Right kidney (tissue), 1 donor: ENCODE measurements around the gene ANKRD10.

Source experiments
- DNase-seq: peaks from one replicate; pipeline ENCODE4 v3.0.0-alpha.2; 2016

ANKRD10 gene

DNA sequence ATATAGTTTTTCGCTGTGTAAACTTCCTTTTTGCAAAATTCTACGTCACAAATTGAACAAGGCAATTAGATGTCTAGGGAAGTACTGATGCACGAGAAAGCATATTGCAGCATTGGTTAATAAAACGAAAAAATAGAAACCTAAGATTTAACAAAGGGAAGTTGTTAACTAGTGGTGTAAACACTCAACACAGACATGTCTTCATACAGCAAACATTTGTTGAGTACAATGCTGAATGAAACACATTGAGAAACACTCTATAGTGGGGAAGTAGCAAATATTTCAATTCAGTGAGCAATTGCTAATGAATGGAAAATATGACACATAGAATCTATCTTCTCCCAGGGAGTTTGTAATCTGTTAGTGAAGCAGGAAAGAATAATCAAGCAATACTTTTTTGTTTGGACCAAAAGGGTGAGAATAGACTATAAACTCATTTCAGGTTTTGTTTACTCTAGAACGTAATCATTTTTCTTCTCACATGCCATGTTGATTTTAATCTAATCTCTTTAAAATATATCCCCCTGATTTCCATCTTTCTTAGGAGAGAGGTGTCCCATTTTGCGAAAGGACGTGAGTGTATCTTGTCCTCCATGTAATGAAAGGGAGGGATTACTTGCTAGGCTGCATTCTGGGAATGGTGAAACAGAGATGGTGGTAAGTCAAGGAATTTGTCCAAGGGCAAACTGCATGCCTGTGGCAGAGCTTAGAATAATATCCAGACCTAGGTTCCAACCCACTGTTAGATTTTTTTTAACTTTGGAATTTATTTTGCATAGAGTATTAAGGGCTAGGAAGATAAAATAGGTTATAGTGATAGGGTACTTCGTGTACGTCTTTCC is 1.7 kb upstream of the ANKRD10 start:
- no peak for DNase-seq

DNA sequence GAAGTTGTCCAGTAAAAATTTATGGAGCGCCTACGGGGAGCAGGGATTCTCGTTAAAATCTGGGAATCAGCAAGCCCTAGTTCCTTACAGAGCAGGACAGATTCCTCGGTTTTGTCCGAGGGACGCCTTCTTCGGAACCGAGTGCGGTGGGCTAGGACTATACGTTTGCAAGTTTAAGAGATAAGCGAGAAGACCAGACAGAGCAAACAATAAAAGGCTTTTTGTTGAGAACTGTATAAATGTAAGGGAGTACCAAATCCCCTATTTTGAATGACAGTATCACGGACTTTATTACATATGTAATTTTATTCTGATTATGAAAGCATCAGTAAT is 971 bp upstream of the ANKRD10 start:
- no peak for DNase-seq

DNA sequence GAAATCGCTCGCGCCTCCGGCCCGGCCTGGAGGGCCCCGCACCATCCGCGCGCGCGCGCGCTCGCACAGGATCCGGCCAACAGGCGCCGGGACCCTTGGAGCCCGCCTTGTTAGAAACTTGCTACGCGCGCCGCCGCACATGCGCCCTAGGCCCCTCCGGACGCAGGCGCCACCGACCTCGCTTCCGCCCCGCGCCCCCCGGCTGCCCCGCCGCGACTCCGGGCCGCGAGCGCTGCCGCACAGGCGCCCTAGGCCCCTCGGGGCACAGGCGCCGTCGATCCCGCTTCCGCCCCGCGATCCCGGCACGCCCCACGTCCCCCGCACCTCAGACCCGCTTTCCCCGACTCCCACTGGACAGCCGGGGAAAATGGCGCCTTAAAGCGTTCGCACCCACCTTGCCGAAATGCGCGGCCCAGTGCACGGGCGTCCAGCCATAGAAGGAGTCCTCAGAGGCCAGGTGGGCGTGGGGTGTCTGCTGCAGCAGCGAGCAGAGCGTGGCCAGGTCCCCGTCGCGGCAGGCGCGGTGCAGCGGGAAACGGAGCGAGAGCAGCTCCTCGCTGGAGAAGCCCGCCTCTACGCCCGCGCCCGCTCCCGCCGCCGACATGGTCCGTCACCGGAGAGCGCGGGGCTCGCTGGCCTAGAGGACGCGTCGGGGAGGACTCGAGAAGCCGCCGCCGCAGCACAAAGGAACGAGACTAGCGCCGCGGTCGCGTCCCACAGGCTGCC is 375 bp downstream of the ANKRD10 start:
- DNase-seq: peak; percentile 96

DNA sequence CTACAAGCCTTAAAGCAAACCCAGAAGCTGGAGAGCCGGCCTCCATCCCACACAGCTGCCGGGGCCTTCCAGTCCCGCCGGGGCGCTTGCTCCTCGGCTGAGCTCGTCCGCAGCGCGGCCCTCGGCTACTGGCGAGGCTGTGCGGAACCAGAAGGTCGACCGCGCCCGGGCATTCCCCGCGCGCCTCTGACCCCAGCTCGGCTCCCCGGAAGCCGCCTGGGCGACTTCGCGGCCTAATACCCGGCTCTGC is 863 bp downstream of the ANKRD10 start:
- DNase-seq: no peak

DNA sequence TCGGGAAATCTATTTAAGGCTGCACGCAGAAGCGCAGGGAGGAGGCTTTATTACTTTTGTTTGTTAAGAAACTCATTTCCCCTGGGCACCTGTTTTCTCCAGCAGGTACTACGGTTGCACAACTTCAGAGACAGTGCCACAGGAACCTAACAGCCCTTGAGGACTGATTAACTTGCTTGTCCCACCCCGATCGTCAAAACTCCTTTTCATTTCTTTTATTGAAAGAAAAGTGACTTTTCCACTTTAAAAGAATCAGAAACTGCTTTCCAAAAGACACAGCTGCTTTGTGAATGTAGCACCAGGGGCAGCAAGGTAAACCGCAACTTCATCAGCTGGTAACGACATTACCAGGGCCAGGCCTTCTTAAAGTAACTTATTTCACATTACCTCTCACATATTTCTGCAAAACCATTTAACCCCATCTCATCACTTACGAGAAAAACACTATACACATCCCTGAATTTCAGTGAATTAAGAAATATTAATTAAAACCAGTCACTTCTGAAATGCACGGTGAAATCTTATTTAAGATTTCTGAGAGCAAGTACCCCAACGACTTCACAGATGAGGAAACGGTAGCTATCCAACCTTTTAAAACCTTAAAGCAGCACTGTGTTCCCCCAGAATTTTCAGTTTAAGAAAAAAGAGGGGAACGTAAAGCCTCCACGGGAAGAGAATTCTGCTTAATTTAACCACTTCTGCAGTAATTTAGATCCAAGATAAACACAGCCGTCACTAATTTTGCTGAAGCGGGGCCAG is 1.4 kb downstream of the ANKRD10 start:
- DNase-seq: no peak

DNA sequence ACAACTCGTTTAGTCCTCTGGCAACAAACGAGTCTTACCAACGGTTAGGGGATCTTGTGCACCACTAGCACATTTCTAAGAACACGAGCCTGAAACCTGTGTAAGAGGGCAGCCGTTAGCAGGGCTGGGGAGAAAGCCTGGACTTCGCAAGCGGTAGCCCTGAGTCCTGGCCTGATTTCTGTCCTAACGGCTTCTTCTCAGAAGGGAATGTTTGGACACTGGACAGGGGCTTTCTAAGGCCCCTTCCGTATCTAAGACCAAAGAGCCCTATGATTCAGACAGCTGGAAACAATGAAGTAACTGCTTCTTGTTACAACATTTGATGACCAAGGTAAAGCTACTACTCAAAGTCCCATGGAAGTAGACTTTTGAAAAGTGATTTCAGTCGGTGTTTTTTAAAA is 2.2 kb downstream of the ANKRD10 start:
- no peak for DNase-seq

DNA sequence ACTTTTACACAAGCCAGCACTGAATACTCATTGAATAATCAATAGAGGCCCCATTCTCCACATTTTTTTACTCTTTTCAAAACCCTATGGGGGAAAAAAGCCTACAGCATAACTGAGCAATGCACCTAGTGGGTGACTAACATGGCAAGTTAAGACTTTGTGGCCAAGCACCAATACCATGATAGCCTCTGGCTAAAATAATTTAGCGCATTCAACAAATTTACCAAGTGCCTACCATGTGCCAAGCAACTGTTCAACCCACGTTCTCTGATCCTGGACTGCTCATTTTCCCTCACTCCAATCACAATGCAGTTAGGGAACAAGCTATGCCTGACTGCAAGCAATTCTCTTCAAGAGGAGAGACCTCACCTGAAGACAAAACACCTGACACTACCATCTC is 3.0 kb downstream of the ANKRD10 start:
- no peak for DNase-seq

DNA sequence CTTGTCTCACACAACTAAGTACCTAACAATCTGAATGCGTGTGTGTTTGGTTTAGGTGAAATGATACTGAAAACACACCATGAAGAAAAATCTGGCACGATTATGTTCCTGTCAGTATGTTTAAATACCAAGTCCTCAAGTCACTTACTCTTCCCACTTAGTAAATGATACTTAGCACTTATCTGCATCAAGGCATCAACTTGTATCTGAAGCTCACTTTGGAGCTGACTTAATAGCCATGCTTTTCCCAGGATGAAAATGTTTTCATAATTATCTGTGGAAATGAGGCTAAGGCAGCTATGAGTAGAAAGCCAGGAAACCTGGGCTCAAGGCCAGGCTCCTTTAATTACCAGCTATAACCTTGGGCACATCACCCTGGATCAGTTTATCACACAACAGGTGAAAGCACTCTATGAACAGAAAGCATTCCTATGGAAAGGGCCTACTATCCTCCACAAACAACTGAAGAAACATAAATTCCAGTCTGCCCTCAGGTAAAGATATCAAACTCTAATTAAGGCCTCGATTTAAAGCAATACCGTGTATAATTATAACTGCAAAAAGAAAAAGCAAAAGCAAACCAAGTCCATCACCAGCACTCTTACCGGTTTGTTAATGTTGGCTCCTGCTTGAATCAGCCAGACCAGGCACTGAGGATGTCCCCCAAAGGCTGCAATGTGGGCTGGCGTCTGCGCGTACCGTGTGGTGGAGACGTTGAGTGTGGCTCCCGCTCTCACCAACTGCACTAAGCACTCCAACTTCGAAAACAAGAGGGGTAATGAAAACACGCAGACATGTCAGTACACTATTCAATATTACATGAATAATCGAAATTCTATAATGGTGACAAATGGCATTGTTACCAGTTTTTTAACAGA is 4.6 kb downstream of the ANKRD10 start:
- no peak for DNase-seq

DNA sequence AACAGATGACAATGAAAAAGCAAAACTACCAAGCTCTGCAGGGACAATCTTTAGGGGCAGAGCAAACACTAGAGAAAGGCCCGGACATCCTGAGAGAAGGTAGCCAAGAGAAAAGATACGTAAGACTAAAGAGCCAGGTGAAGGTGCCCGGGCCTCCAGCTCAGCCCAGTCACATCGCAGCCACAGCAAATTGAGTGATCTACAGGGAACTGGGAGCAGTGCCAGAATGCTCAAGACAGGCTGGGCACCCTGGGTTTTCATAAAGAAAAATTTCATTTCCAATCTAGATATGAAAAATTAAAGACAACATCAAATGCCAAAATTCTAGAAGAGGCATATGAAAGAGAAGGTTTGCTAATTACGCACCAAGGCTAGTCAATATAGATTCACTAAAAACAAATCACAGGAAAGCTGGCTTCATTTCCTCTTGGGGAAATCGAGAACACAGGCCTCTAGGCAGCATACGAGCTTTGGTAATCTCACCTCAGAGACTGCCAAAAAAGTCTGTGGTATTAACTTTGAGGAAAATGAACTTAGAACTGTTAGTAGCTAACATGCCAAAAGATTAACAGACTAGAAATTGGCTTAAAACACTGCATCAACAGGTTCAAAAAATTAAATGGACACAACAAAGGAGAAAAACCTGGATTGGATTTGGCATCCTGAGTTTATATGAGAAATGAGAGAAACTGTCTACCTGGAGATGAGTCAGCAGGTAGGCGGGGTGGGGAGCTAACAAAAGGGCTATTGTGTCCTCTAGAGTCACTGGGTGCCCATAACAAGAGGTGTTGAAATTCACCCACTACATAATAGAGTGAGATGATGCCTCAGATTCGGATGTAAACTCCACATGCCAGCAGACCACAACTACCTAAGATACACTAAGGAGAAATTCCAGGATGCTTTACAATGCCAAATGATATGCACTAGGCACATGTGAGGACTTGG is 6.6 kb downstream of the ANKRD10 start:
- no peak for DNase-seq

DNA sequence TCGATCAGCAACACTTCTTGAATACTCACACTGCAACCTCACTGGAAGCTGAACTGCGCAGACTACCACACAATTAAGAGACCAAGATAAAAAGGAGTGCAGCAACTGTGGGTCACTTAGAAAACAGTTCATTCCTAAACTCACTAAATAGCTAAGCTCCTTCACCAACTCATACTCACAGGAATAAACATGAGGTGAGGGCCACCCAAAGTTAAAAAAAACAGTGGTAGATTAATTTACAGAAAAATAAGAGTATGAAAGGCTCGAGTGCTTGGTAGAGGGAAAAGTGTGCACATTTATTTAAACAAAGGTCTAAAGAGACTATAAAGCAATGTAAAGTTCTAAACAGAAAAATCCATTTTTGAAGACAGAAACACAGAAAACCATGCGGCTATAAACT is 7.6 kb downstream of the ANKRD10 start:
- DNase-seq: no peak

DNA sequence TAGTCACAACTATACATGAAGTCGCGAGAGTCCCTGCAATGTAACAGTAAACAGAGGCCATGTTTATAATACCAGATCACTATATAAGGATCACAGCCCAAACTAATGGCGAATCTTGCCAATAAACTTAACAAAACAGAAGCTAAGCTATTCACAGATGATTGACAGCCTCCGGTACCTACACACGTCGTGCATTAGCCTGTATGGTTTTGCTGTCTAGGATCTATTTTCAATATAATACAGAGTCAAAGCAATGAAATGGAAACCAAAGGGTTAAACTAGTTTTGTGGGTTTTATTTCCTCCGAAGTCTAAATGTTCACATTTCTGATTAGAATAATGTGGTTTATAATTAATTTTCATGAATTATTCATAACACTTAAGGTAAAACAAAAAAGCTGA is 10.1 kb downstream of the ANKRD10 start:
- DNase-seq: no peak

DNA sequence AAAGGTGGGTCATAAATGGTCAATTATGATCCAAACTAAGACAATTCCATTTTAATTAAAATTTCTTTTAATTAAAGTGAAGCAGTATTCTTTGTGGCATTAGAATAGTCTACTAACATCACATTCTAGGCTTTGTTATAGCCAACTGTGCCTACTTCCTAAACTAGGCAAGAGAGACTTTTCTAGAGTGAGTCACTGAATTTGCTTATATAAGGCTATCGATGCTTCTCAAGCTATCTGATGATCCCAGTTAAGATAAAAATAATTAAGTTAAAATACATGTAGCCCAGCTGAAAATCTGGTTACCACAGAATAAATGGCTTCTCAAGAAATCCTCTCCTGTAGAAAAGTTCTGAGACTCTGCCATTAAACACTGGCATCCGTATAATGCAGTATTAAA is 12.5 kb downstream of the ANKRD10 start:
- DNase-seq: no peak

DNA sequence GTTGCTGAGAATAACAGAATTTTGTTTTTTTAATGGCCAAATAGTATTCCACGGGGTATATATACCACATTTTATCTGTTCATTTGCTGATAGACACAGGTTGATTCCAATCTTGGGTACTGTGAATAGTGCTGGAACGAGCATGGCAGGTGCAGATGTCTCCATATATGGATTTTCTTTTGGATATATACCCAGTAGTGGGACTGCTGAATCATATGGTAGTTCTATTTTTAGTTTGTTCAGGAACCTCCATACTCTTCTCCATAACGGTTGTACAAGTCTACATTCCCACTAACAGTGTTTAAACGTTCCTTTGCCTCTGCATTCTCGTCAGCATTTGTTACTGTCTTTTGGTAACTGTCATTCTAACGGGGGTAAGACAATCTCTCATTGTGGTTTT is 17.3 kb downstream of the ANKRD10 start:
- DNase-seq: no peak

DNA sequence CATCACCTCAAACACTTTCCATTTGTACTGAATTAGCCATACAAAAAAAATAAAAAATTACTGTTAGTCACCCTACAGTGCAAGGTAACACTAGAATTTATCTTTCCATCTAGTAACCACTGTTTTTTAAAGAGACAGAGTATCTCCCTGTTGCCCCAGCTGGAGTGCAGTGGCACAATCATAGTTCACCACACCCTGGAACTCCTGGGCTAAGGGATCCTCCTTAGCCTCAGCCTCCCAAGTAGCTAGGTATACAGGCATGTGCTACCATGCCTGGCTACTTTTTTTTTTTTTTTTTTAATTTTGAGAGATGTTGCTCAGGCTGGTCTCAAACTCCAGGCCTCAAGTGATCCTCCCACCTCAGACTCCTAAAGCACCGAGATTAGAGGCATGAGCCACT is 17.9 kb downstream of the ANKRD10 start:
- DNase-seq: no peak

DNA sequence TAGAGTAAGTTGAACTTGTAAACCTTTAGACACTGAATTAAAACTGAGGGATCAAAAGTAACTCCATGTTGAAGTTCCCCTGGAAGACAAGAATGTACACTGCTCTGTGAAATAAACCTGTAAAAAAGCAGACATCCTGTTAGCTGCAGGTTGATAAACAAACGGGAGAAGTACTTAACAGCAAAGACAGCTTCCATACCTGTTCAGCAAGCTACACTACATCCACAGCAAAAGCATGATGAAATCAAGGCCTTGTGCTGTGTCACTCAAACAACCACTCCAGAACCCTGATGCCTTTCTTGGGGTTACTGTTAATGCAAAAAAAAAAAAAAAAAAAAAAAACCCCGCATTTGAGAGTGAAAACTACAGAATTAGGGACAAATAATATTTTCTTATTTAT is 20.8 kb downstream of the ANKRD10 start:
- DNase-seq: no peak

DNA sequence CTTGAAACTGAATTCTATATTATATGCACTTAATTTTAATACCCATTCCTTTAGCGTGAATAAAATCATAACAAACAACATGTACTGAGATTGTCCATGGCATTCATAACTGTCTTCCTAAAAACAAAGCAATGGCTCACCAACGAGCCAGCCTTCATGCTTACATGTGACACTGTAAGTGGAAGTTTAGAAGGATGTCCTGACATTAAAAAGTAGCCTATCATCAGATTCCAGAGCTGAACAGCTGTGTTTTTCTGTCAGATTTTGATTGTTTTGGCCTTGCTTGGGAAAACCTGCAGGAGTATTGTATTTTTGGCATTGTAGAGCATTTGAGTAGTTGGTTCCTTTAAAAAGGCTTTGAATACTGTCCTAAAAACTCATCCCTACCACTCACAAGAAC is 21.3 kb downstream of the ANKRD10 start:
- no peak for DNase-seq

DNA sequence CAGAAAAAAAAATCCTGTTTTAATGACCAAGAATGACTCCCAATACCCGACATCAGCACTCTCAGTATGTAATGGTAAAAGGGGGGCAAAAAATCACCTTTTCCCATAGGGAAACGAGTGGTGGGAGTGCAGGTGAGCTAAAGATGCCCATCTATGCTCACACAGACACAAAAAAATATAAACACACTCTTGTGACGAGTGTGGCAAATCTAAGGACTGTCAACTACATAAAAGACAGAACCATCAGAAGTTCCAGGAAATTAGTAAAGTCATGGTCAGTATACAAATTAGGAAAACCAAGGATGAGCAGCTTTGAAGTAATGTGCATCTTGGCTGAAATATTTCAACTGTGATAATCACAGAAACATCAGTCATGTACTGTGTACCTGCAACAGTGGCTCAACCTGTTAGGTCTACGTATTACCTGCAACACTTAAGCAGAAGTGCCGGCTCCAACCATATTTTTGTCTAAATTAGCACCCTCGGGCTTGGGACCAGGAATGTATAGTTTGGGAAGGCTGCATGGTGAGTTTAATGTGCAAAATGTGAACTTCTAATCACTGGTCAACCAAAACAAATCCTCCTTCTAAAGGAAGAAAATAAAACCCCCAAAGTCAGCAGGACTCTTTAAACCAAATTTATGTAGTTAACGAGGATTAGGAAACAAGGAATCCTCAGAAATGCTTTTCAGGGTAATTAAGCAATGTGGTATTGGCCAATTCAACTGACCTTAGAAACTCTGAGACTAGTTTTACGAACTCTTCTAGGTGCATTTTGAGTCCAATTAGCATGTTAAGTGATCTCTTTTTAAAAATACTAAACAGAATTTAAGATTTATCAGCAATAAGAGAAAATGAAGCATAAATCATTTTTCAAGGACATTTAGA is 24.3 kb downstream of the ANKRD10 start:
- no peak for DNase-seq

DNA sequence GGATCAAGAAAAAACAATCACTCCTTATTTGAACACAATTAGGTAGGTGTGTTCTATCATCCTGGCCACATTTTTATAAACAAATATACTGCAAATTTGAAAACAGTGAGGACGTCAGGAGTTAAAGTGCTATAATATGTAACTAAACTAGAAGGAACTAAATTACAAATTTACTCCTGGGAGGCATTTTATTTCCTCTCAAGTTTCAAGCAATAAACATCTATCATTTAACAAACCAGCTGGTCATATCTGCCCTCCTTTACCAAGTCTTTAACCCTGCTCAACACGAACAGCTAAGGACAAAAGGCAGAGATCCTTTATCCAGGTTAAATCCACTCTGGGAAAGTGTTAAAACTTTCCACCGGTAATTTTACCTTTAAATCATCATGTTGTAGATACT is 26.5 kb downstream of the ANKRD10 start:
- no peak for DNase-seq

DNA sequence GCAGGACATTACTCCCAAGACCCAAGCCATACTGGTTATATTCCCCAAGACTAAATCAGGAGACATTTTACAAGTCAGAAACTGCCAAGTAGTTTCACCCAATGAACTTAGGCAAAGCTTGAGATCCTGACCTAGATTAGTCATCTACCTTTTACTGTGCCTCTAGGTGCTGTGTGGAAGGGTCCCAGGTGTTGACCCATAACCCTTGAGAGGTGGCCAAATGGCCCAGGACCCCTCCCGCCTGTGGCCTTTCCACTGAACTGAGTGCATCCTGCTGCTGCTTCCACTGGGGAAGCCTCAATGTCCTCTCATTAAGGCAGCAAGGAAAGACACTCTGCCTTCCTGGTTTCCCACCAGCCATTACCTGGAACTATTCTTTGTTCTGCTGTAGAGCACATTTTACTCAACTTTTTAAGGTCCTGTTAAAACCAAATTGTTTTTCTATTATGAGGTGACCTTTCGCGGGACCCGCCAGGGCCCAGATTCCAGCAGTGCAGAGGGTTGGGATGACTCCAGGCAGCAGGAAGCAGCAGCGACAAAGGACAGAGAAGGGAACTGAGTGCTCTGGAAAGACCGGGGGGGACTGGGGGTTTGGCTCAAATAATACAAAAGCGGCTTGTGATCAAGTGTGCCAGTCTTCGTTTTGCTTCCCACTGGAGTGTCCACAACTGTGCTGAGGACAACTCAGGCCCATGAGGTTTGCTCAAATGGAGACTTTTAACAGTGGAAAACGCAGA is 27.1 kb downstream of the ANKRD10 start:
- peak; percentile 30 for DNase-seq
